A673 (cell line): ENCODE data around the gene ZNF486. TPM values are rescaled to one million over a fixed set of nuclear protein-coding genes. Genes with fewer than 3 reads are reported as not detected.

Experiments
- BruUV-seq: library from RNA; stranded (reverse); fragments of 400-500 nt; replicated peaks from 2 replicates; lab custom pipeline; 2021; lab: Mats Ljungman, UMichigan
- CTCF ChIA-PET: fragments of 300-600 bp; sonication (Branson Sonifier 250); formaldehyde crosslinking; loops from one replicate; lab custom pipeline; 2022; ENCODE audit warnings: antibody characterized with exemption; lab: Charles Lee
- POLR2A ChIA-PET: fragments of 300-600 bp; sonication (Branson Sonifier 250); formaldehyde crosslinking; loops from one replicate; lab custom pipeline; 2022; ENCODE audit warnings: antibody characterized with exemption; ENCODE audit not compliant: low non-redundant PET; lab: Charles Lee
- DNase-seq: peaks from one replicate; pipeline ENCODE4 v3.0.0-alpha.2; 2015; ENCODE audit warnings: low spot score
- H3K27ac ChIP-seq: fragments of 200-600 bp; sonication (generic); 2 replicates; pipeline ENCODE4 v1.5.1; 2016; ENCODE audit warnings: mixed run types, low read depth, mild to moderate bottlenecking, mixed read lengths, antibody characterized with exemption, low read length; ENCODE audit not compliant: poor library complexity, severe bottlenecking
- H3K27me3 ChIP-seq: fragments of 200-600 bp; sonication (generic); replicated peaks from 2 replicates; pipeline ENCODE4 v1.6.1; 2017; ENCODE audit warnings: mixed run types, low read depth, mild to moderate bottlenecking, mixed read lengths, antibody characterized with exemption, low read length; ENCODE audit not compliant: insufficient read depth, poor library complexity
- H3K36me3 ChIP-seq: fragments of 200-600 bp; sonication (generic); 2 replicates; pipeline ENCODE4 v1.6.1; 2016; ENCODE audit warnings: mixed run types, mild to moderate bottlenecking, mixed read lengths, antibody characterized with exemption, low read length; ENCODE audit not compliant: insufficient read depth, poor library complexity, severe bottlenecking
- H3K4me1 ChIP-seq: fragments of 200-600 bp; sonication (generic); 2 replicates; pipeline ENCODE4 v1.6.1; 2017; ENCODE audit warnings: mixed run types, mild to moderate bottlenecking, mixed read lengths, antibody characterized with exemption, low read length; ENCODE audit not compliant: insufficient read depth, poor library complexity, severe bottlenecking
- H3K4me3 ChIP-seq: fragments of 200-600 bp; sonication (generic); 2 replicates; pipeline ENCODE4 v1.5.1; 2016; ENCODE audit warnings: low read depth, mixed run types, mild to moderate bottlenecking, mixed read lengths, low read length; ENCODE audit not compliant: poor library complexity, severe bottlenecking
- H3K9me3 ChIP-seq: fragments of 200-600 bp; sonication (generic); 2 replicates; pipeline ENCODE4 v1.6.1; 2016; ENCODE audit warnings: mixed run types, low read depth, mild to moderate bottlenecking, mixed read lengths, antibody characterized with exemption, low read length; ENCODE audit not compliant: poor library complexity, severe bottlenecking
- EZH2 ChIP-seq: fragments of 200-600 bp; sonication (generic); IDR thresholded peaks from 2 replicates; pipeline ENCODE4 v1.6.1; 2017; ENCODE audit warnings: borderline replicate concordance, low read depth, mild to moderate bottlenecking, mixed read lengths, antibody characterized with exemption, low read length; ENCODE audit not compliant: poor library complexity, severe bottlenecking
- intact Hi-C: fragments of 100-400 bp; cut with micrococcal nuclease; formaldehyde crosslinking; loops from one replicate; pipeline ENCODE4 v1.10.0; 2022; ENCODE audit not compliant: unreplicated experiment
- total RNA-seq: library from RNA; stranded (reverse); gene quantifications from 2 replicates; pipeline ENCODE4 v1.2.3, GENCODE V29; 2021
- TF ChIP-seq, protein P1 (sequence below): fragments of 300-800, 200-600 bp; sonication (generic); conservative IDR thresholded peaks from 2 replicates; pipeline ENCODE4 v1.5.1; 2017; ENCODE audit warnings: low read depth, mild to moderate bottlenecking, antibody characterized with exemption, low read length, moderate library complexity, mixed read lengths

Gene ZNF486
- total RNA-seq, 1 experiment from 2014 or later, result 0.92 TPM

GRCh38 chr19:20182222-20182785, 15.3 kb downstream of the ZNF486 start:
- ChIA-PET CTCF (no interaction called here), POLR2A (no interaction called here)
- Histone ChIP-seq H3K27ac (no peak overlapping the region), H3K4me3 (no peak overlapping the region), H3K9me3 (peaks cover 19% of the 10 kb centered on the region), H3K36me3 (no peaks in the 10 kb centered on the region), H3K4me1 (no peaks in the 10 kb centered on the region), H3K27me3 (no peaks in the 10 kb centered on the region)
- TF ChIP-seq EZH2, result no peak
- TF ChIP-seq, protein P1, sequence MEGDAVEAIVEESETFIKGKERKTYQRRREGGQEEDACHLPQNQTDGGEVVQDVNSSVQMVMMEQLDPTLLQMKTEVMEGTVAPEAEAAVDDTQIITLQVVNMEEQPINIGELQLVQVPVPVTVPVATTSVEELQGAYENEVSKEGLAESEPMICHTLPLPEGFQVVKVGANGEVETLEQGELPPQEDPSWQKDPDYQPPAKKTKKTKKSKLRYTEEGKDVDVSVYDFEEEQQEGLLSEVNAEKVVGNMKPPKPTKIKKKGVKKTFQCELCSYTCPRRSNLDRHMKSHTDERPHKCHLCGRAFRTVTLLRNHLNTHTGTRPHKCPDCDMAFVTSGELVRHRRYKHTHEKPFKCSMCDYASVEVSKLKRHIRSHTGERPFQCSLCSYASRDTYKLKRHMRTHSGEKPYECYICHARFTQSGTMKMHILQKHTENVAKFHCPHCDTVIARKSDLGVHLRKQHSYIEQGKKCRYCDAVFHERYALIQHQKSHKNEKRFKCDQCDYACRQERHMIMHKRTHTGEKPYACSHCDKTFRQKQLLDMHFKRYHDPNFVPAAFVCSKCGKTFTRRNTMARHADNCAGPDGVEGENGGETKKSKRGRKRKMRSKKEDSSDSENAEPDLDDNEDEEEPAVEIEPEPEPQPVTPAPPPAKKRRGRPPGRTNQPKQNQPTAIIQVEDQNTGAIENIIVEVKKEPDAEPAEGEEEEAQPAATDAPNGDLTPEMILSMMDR, result no peak
- no peak for DNase-seq
- intact Hi-C loops, result no loop called here
- BruUV-seq, result no TSS peak

DNA sequence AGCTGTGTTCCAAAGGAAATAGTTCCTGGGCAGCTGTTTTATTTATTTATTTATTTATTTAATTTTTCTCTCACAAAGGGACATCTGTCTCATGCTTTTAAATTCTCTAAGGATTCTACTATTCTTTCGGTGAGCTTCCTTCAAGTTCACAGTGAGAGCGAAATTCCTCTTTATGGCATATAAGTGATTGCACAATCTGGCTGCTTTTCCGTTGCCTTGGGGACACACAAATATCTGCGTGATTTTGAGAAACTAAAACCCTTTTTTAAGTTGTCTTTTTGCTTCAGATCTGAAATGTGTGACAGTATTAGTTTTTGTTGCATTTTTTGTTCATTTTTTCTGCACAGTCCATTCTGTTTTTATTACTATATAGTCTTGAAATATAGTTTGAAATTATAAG, 19.2 kb downstream of the ZNF486 start:
- intact Hi-C loops, result no loop called here
- no peak for DNase-seq
- BruUV-seq, result no TSS peak
- H3K4me1 ChIP-seq, result no peaks in the 10 kb centered on the region
- no peak overlapping the region for H3K4me3 ChIP-seq
- no peak for TF ChIP-seq EZH2
- TF ChIP-seq, protein P1, result no peak
- ChIA-PET CTCF (no interaction called here), POLR2A (no interaction called here)
- no peaks in the 10 kb centered on the region for H3K36me3 ChIP-seq
- H3K27ac ChIP-seq, result no peak overlapping the region
- no peaks in the 10 kb centered on the region for H3K27me3 ChIP-seq
- H3K9me3 ChIP-seq, result peaks cover 25% of the 10 kb centered on the region

GRCh38 chr19:20197747-20198146, 30.7 kb downstream of the ZNF486 start:
- CTCF ChIA-PET, result no interaction called here
- Histone ChIP-seq H3K27ac (no peak overlapping the region), H3K27me3 (no peaks in the 10 kb centered on the region), H3K4me1 (no peaks in the 10 kb centered on the region), H3K36me3 (no peaks in the 10 kb centered on the region), H3K4me3 (no peak overlapping the region), H3K9me3 (peaks cover 32% of the 10 kb centered on the region)
- no TSS peak for BruUV-seq
- DNase-seq, result no peak
- POLR2A ChIA-PET, result no interaction called here
- TF ChIP-seq, protein P1, result no peak
- TF ChIP-seq EZH2, result no peak
- intact Hi-C loops, result no loop called here
